ENCODE results near the gene PLOD1. TPM values are rescaled to one million over a fixed set of nuclear protein-coding genes. Genes with fewer than 3 reads are reported as not detected.

The PLOD1 gene
- total RNA-seq, 1 donor from 2014 or later = 242 TPM

GRCh38 chr1:11978301-11978700 lies 43.8 kb downstream of the PLOD1 start:
- no peak for DNase-seq (ENCODE audit: low read depth)

DNA sequence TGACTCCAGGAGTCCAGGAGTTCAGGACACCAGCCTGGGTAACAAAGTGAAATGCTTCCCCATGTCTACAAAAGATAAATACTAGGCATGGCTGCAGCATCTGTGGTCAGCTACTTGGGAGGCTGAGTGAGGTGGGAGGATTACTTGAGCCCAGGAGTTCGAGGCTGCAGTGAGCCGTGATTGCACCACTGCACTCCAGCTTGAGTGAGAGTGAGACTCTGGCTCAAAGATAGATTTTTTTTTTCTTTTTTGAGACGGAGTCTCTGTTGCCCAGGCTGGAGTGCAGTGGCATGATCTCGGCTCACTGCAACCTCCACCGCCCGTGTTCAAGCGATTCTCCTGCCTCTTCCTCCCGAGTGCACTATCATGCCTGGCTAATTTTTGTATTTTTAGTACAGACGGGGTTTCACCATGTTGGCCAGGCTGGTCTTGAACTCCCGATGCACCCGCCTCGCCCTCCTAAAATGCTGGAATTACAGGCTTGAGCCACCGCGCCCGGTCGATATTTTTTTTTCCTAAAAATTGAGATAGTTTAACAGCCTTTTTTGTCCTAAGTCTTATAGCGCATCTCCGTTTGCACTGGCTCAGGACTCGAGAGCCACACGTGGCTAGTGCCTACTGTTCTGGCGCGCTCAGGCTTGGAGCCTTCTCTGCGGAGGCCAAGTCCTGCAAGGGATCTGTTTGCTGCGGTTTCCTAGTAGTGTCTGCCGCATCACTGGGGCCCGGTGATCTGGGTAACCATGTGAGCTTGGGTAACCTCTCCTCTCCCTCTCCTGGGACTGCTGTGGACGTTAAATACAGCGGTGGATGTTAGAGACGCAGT lies 44.7 kb downstream of the PLOD1 start:
- DNase-seq (ENCODE audit: low read depth) = no peak

DNA sequence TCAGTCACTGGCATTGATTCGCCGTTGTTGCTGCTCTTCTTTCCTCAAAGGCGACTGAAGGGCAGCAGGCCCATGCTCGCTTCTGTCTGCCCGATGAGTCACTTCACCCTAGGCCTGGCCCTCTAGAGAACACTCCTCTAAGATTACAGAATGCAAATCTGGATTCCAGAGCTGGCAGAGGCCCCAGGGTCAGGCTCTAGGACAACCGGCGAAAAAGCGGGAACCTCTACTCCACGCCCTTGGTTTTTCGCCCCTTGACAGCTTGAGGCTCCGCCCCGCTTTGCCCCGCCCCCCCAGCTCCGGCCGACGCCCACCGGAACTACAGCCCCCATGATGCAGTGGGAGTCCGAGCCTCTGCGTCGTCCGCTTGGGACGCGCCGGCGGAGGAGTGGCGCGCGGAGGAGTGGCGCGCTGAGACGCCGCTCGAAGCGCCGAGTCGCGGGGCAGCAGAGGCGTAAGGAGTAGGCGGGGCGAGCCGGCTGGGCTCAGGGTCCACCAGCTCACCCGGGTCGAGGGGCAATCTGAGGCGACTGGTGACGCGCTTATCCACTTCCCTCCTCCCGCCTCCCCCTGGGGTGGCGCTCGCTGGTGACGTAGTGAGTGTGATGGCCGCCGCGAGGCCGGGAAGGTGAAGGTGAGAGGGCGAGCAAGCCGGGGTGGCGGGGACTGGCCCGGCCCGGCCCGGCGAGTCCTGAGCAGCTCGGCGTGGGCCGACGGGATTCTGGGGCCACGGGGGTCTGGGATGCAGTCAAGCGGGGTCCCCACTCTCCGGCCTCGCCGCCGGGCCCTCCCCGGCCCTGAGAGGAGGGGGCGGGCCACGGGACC lies 45.5 kb downstream of the PLOD1 start, which contains the start of gene MFN2:
TSS of gene MFN2 (plus strand) at position 594 of the 825 bp plus-strand sequence. CDS start 8,725 bp downstream, outside the sequence.
- DNase-seq (ENCODE audit: low read depth) = peak; percentile 87

DNA sequence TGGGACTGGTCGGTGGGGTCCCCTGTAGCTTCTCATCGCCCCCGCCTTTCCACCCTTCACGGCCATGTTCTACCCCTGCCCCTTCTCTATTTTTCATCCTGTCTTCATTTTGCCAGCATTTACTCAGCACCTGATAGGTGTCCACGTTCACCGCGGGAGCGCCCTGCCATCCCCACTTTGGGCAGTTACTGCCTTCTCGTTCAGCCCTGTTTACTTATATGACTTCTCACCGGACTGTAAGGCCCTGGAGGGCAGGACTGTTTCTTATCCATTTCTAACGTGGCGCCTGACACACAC lies 46.1 kb downstream of the PLOD1 start:
- no peak for DNase-seq (ENCODE audit: low read depth)

- no peak for DNase-seq (ENCODE audit: low read depth)
Measured at GRCh38 chr1:11981378-11982009, 47.0 kb downstream of the PLOD1 start.

GRCh38 chr1:11982010-11982392 lies 47.5 kb downstream of the PLOD1 start:
- DNase-seq (ENCODE audit: low read depth) = peak; percentile 38

GRCh38 chr1:11984121-11984520 lies 49.6 kb downstream of the PLOD1 start:
- no peak for DNase-seq (ENCODE audit: low read depth)

- no peak for DNase-seq (ENCODE audit: low read depth)
Measured at GRCh38 chr1:11984576-11984975, 50.1 kb downstream of the PLOD1 start.

GRCh38 chr1:11985171-11985570 lies 50.7 kb downstream of the PLOD1 start:
- DNase-seq (ENCODE audit: low read depth) = no peak

GRCh38 chr1:11985851-11986250 lies 51.3 kb downstream of the PLOD1 start:
- DNase-seq (ENCODE audit: low read depth) = no peak

DNA sequence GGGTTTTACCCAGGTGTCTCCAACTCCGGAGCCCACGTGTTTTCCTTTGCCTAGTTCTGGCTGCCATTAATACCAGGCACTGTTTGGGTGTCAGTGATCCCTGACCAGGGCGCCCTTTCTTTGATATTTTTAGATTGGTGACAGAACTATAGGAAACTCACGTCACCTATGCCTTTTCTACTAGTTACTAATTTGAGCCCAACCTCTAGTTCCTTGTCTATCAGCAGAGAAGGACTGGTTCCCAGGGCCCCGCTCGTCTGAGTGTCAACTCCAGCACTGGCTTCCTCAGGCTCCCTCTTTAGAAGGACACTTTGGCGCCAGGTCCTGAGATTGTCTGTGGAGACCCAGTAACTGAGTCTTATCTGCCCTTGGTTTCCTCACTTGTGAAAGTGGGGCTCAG lies 55.2 kb downstream of the PLOD1 start:
- no peak for DNase-seq (ENCODE audit: low read depth)

GRCh38 chr1:11990303-11991032 lies 56.0 kb downstream of the PLOD1 start:
- peak; percentile 75 for DNase-seq (ENCODE audit: low read depth)

DNA sequence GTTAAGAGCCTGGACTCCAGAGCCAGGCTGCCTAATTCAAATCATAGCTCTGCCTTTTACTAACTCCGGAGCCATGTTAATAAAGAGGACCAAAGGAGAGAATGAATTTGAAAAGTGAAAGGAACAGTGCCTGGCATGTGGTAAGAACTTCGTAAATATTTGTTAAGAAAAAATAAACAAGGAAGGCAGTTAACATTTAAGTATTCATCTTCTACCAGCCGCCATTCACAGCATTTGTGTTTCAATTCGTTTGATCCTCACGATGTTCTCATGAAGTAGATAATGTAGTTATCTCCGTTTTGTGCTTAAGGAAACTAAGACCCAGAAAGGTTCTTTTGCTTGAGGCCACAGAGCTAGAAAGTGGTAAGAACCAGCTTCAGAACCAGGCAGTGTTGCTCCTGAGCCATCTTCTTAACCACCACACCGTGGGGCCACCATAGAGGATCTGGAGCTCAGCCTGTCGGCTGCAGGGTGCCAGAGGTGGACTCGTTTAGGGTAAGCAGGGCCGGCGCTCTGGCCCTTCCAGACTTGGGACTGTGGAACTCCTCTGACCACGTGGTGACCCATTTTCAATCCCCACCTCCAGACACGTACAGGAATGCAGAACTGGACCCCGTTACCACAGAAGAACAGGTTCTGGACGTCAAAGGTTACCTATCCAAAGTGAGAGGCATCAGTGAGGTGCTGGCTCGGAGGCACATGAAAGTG lies 57.6 kb downstream of the PLOD1 start:
- DNase-seq (ENCODE audit: low read depth) = no peak

- DNase-seq (ENCODE audit: low read depth) = no peak
Measured at GRCh38 chr1:11997081-11997850, 62.7 kb downstream of the PLOD1 start.

GRCh38 chr1:11998636-11999035 lies 64.1 kb downstream of the PLOD1 start:
- DNase-seq (ENCODE audit: low read depth) = no peak

GRCh38 chr1:11999236-11999635 lies 64.7 kb downstream of the PLOD1 start:
- no peak for DNase-seq (ENCODE audit: low read depth)

- DNase-seq (ENCODE audit: low read depth) = no peak
Measured at GRCh38 chr1:12001249-12001917, 66.9 kb downstream of the PLOD1 start.

- no peak for DNase-seq (ENCODE audit: low read depth)
Measured at GRCh38 chr1:12001996-12002493, 67.5 kb downstream of the PLOD1 start.

DNA sequence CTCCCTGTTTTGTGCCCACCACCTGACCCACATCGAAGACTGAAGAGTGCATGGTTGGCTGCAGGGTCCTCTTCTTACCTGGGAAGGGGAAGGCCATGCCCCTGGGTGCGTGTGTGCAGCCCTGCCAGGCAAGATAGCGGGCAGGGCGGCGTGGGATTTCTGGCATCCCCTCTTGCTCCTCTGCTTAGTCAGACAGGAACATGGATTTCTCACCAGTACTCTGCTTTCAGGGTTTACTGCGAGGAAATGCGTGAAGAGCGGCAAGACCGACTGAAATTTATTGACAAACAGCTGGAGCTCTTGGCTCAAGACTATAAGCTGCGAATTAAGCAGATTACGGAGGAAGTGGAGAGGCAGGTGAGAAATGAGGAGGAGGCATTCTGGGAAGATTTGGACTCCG lies 69.2 kb downstream of the PLOD1 start:
- no peak for DNase-seq (ENCODE audit: low read depth)

Measured in renal cortical epithelial cell (primary cell).